Gastroesophageal sphincter (tissue), 3 donors: ENCODE measurements around the gene PIP4K2A.

ENCODE experiments used
- CTCF ChIP-seq, 4 experiments: fragments of 200-600 bp in 2 of 4; fragments of 450-650 bp in 2 of 4; sonication (generic) in 1 of 4; IDR thresholded peaks; one replicate each; pipeline ENCODE4 v1.5.1; 2017 to 2019; ENCODE audit warnings: antibody characterized with exemption in 4 of 4, mild to moderate bottlenecking in 2 of 4, moderate library complexity in 2 of 4
- EP300 ChIP-seq: sonication (generic); formaldehyde crosslinking; IDR thresholded peaks from one replicate; pipeline ENCODE4 v1.6.1; 2017; ENCODE audit warnings: antibody characterized with exemption, mild to moderate bottlenecking
- POLR2A ChIP-seq, 2 donors: fragments of 450-650 bp; IDR thresholded peaks; one replicate each; pipeline ENCODE4 v1.6.1; 2017; ENCODE audit warnings: antibody characterized with exemption in 2 of 2, mild to moderate bottlenecking in 2 of 2, moderate library complexity in 1 of 2

- TF ChIP-seq POLR2A (IDR thresholded peaks at IDR 0.05) (no peak), CTCF (IDR thresholded peaks at IDR 0.05) (no peak), EP300 (no peak)
Measured at GRCh38 chr10:22617051-22617450, 97.3 kb downstream of the PIP4K2A start.
